Parathyroid adenoma (tissue), 2 donors: Measurements from ENCODE around the gene PBXIP1.
"Not testable (repeated sequence)": the region's sequence is repeated elsewhere in the genome, so short reads cannot be mapped to it uniquely, and the experiment has no call there.

Experiments
- H2AFZ ChIP-seq: fragments of 300-600 bp; sonication (generic); one replicate; pipeline ENCODE4 v1.7.0; 2017; ENCODE audit warnings: antibody characterized with exemption, mild to moderate bottlenecking
- H3K27ac ChIP-seq: fragments of 300-600 bp; sonication (generic); one replicate; pipeline ENCODE4 v1.7.0; 2017
- H3K27me3 ChIP-seq: fragments of 300-600 bp; sonication (generic); one replicate; pipeline ENCODE4 v1.7.0; 2017; ENCODE audit warnings: low read length; ENCODE audit not compliant: control insufficient read depth, insufficient read depth
- H3K36me3 ChIP-seq: fragments of 300-600 bp; sonication (generic); one replicate; pipeline ENCODE4 v1.7.0; 2017; ENCODE audit warnings: low read length; ENCODE audit not compliant: control insufficient read depth, insufficient read depth
- H3K4me1 ChIP-seq: fragments of 300-600 bp; sonication (generic); one replicate; pipeline ENCODE4 v1.7.0; 2017; ENCODE audit warnings: control low read depth
- H3K4me2 ChIP-seq: fragments of 300-600 bp; sonication (generic); one replicate; pipeline ENCODE4 v1.7.0; 2017; ENCODE audit warnings: low read length
- H3K4me3 ChIP-seq: fragments of 300-600 bp; sonication (generic); one replicate; pipeline ENCODE4 v1.7.0; 2017; ENCODE audit warnings: low read depth, low read length
- H3K79me2 ChIP-seq: fragments of 300-600 bp; sonication (generic); one replicate; pipeline ENCODE4 v1.7.0; 2017; ENCODE audit warnings: control low read depth
- H3K9ac ChIP-seq: fragments of 300-600 bp; sonication (generic); one replicate; pipeline ENCODE4 v1.7.0; 2017; ENCODE audit warnings: mild to moderate bottlenecking
- H3K9me3 ChIP-seq: fragments of 300-600 bp; sonication (generic); one replicate; pipeline ENCODE4 v1.7.0; 2017; ENCODE audit warnings: low read length; ENCODE audit not compliant: control insufficient read depth
- TF ChIP-seq, protein P1 (sequence below): fragments of 300-600 bp; sonication (generic); IDR thresholded peaks from one replicate; pipeline ENCODE4 v1.7.0; 2017; ENCODE audit warnings: antibody characterized with exemption, mild to moderate bottlenecking
- donor health status: primary hyperparathyroidism.

Gene PBXIP1

GRCh38 chr1:154998818-154999570, 43.1 kb upstream of the PBXIP1 start:
- Histone ChIP-seq H3K4me3 (peak overlapping the region; percentile 60), H3K27ac (no peak overlapping the region), H3K9ac (no peak overlapping the region), H2AFZ (peak overlapping the region; percentile 64), H3K4me1 (no peaks in the 10 kb centered on the region), H3K27me3 (no peaks in the 10 kb centered on the region), H3K9me3 (no peaks in the 10 kb centered on the region), H3K79me2 (no peaks in the 10 kb centered on the region), H3K4me2 (peak overlapping the region; percentile 25), H3K36me3 (no peaks in the 10 kb centered on the region)
- TF ChIP-seq, protein P1, sequence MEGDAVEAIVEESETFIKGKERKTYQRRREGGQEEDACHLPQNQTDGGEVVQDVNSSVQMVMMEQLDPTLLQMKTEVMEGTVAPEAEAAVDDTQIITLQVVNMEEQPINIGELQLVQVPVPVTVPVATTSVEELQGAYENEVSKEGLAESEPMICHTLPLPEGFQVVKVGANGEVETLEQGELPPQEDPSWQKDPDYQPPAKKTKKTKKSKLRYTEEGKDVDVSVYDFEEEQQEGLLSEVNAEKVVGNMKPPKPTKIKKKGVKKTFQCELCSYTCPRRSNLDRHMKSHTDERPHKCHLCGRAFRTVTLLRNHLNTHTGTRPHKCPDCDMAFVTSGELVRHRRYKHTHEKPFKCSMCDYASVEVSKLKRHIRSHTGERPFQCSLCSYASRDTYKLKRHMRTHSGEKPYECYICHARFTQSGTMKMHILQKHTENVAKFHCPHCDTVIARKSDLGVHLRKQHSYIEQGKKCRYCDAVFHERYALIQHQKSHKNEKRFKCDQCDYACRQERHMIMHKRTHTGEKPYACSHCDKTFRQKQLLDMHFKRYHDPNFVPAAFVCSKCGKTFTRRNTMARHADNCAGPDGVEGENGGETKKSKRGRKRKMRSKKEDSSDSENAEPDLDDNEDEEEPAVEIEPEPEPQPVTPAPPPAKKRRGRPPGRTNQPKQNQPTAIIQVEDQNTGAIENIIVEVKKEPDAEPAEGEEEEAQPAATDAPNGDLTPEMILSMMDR = peak; percentile 66

GRCh38 chr1:154998201-154998780, 42.4 kb upstream of the PBXIP1 start:
- no peak overlapping the region for H3K4me3 ChIP-seq
- H3K4me1 ChIP-seq = no peaks in the 10 kb centered on the region
- no peaks in the 10 kb centered on the region for H3K27me3 ChIP-seq
- H3K9me3 ChIP-seq = no peaks in the 10 kb centered on the region
- TF ChIP-seq, protein P1 = no peak
- H2AFZ ChIP-seq = no peak overlapping the region
- H3K27ac ChIP-seq = no peak overlapping the region
- no peak overlapping the region for H3K9ac ChIP-seq
- no peak overlapping the region for H3K4me2 ChIP-seq
- no peaks in the 10 kb centered on the region for H3K36me3 ChIP-seq
- H3K79me2 ChIP-seq = no peaks in the 10 kb centered on the region

- H3K36me3 ChIP-seq = no peaks in the 10 kb centered on the region
- H3K9ac ChIP-seq = no peak overlapping the region
- H2AFZ ChIP-seq = no peak overlapping the region
- no peak overlapping the region for H3K27ac ChIP-seq
- no peaks in the 10 kb centered on the region for H3K79me2 ChIP-seq
- TF ChIP-seq, protein P1 = no peak
- H3K4me1 ChIP-seq = no peaks in the 10 kb centered on the region
- no peaks in the 10 kb centered on the region for H3K27me3 ChIP-seq
- H3K9me3 ChIP-seq = no peaks in the 10 kb centered on the region
- H3K4me3 ChIP-seq = no peak overlapping the region
- H3K4me2 ChIP-seq = no peak overlapping the region
Measured at GRCh38 chr1:154996966-154997701, 41.2 kb upstream of the PBXIP1 start.

DNA sequence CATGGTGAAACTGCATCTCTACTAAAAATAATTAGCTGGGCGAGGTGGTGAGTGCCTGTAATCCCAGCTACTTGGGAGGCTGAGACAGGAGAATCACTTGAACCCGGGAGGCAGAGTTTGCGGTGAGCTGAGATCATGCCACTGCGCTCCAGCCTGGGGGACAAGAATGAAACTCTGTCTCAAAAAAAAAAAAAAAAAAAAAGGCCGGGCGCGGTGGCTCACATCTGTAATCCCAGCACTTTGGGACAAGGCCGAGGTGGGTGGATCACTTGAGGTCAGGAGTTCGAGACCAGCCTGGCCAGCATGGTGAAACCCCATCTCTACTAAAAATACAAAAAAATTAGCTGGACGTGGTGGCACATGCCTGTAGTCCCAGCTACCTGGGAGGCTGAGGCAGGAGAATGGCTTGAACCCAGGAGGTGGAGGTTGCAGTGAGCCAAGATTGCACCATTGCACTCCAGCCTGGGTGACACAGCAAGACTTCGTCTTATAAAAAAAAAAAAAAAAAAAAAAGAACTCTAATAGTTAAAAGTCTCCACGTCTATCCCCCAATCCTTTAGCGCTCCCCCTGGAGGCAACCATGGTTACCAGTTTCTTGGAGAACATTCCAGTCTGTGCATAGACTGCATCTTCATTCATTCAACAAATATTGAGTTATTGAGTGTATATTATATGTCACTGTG, 39.5 kb upstream of the PBXIP1 start:
- not testable (repeated sequence) for H3K27me3 ChIP-seq, H2AFZ ChIP-seq, H3K4me2 ChIP-seq, H3K4me3 ChIP-seq, H3K79me2 ChIP-seq, H3K9ac ChIP-seq, H3K36me3 ChIP-seq, H3K27ac ChIP-seq, H3K4me1 ChIP-seq, H3K9me3 ChIP-seq
- TF ChIP-seq, protein P1 = peak; percentile 26
